Mammary microvascular endothelial cell (primary cell): Measurements from ENCODE around the gene CAPN10. TPM values are rescaled to one million over a fixed set of nuclear protein-coding genes. Genes with fewer than 3 reads are reported as not detected.

Source experiments
- total RNA-seq: library from RNA; depleted of rRNA; stranded (reverse); fragments of >200 nt; gene quantifications from 2 replicates; pipeline ENCODE4 v1.2.3, GENCODE V29; 2015

Gene CAPN10, protein sequence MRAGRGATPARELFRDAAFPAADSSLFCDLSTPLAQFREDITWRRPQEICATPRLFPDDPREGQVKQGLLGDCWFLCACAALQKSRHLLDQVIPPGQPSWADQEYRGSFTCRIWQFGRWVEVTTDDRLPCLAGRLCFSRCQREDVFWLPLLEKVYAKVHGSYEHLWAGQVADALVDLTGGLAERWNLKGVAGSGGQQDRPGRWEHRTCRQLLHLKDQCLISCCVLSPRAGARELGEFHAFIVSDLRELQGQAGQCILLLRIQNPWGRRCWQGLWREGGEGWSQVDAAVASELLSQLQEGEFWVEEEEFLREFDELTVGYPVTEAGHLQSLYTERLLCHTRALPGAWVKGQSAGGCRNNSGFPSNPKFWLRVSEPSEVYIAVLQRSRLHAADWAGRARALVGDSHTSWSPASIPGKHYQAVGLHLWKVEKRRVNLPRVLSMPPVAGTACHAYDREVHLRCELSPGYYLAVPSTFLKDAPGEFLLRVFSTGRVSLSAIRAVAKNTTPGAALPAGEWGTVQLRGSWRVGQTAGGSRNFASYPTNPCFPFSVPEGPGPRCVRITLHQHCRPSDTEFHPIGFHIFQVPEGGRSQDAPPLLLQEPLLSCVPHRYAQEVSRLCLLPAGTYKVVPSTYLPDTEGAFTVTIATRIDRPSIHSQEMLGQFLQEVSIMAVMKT
- 17.9 and 23.1 TPM in 2 replicates for total RNA-seq

DNA sequence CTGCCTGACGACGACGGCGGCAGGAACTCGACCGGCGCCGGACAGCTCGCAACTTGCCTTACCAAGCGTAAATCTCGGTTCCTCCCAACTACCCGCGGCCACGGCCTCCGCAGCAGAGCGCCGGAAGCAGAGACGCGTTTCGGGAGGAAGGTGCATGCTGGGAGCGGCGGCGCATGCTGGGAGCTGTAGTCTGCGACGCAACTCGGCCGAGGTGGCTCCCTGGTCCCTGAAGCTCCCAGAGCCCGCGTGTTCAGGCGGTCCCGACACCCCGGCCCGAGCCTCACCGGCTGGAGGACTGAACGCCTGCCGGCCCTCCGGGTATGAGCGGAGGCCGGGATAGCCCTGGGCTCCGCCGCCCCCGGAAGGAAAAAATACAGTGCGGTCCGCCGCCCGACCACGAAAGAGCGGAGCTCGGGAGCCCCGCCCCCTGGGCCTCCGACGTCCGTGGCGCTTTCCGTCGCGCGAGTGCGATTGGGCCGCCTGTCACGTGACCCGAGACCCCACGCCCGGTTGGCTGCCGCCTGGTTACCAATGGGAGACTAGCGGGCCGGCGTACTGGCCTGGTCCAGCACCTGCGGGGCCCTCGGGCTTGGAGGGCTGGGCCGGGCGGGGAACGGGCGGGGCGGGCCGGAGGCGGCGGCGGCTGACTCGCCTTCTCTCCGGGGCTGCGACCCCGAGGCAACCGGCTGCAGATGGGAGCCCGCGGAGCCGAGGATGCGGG, at the start of gene CAPN10:
Gene CAPN10 (plus strand): TSS at position 537 of the 721 bp plus-strand sequence. CDS start 178 bp downstream, at position 715.

GRCh38 chr2:240557808-240558207, 28.7 kb upstream of the CAPN10 start, which contains the start of gene ANKMY1:
Gene ANKMY1, minus strand, starts transcription at chr2:240557988. Its CDS starts 653 bp downstream, at chr2:240557335.

GRCh38 chr2:240560084-240560479, 26.5 kb upstream of the CAPN10 start, which contains the start of gene DUSP28:
Gene DUSP28, plus strand, starts transcription at chr2:240560357. Its CDS starts 328 bp downstream, at chr2:240560685.

DNA sequence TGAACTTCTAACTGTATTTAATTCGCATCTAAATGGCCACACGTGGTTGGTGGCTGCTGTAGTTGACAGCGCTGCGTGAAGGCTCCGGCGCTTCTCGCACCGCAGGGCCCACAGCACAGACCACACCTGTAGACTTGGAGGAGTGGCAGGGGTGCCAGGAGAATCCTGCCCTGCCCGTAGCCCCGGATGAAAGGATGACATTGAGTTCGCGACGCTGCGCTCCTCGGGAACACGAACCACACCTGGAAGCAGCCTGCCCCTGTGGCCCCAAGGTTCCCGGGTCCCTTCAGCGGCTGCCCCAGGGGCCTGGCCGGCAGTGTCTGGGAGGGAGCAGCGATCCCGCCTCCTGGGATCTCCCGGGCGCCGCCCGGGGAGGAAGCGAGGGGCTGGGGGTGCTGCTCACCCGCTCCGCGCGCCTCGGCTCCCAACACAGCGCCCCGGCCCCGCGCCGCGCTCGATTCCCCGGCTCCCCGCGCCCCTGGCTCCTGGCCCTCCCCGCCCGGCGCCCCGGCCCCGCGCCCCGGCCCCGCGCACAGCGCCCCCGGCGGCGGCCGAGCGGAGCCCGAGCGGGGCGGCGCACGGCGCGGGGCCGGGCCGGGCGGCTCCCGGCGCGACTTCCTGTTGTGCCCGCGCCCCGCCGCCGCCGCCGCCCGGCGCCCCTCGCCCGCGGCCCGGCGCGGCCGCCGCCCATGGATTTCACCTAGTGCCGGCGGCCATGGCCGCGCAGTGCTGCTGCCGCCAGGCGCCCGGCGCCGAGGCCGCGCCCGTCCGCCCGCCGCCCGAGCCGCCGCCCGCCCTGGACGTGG, 18.5 kb upstream of the CAPN10 start, which contains the start of gene RNPEPL1:
Gene RNPEPL1 (plus strand): TSS at position 613 of the 806 bp plus-strand sequence. CDS start 103 bp downstream, at position 716.

DNA sequence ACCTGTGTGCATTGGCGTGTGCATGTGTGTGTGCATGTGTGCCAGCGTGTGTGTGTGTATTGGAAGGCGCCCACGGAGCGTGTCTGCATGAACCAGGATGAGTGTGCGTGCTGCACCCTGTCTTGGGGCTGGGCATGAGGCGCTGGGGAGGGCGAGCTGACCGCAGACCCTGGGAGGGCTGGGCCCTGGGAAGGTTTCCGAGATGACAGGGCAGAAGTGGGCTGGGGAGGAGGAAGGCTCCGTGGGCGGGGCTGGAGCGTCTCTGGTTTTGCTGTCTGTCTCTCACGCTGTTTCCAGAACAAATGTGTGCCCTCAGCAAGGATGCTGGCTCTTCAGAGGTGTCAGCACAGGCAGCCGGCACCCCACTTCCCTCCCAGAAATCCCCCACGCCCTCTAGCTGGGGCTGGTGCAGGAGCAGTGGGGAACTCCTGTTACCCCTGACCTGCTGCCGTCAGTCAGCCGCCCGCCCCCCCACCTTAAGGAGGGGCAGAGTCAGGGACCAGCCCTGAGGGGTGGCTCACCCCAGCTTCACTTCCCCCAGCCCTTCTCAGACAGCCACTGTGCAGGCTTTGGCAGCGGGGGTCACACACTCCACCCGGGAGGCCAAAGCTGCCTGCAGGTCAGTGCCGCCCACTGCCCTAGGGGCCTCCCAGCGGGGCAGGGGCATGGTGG, 38.6 kb downstream of the CAPN10 start, which contains the start of gene GPR35:
Gene GPR35 (plus strand): TSS at position 531 of the 672 bp plus-strand sequence. CDS start 4,473 bp downstream, outside the sequence.

Other genes with a start within 250 kb of the CAPN10 start
- 28.7 and 33.0 TPM in 2 replicates for gene GPC1, start 151.1 kb upstream of the CAPN10 start, total RNA-seq
- 2.8 and 6.5 TPM in 2 replicates for gene ANKMY1, start 28.7 kb upstream of the CAPN10 start, total RNA-seq
- 2.3 and 3.5 TPM in 2 replicates for gene DUSP28, start 26.4 kb upstream of the CAPN10 start, total RNA-seq
- 51.2 and 63.3 TPM in 2 replicates for gene RNPEPL1, start 18.2 kb upstream of the CAPN10 start, total RNA-seq
- gene GPR35, start 38.7 kb downstream of the CAPN10 start, total RNA-seq, result 0.10 TPM in 1 of 2 replicates, not detected in the other
- gene AQP12B, start 96.2 kb downstream of the CAPN10 start, total RNA-seq, result not detected in 2 replicates
- gene AQP12A, start 105.1 kb downstream of the CAPN10 start, total RNA-seq, result not detected in 2 replicates
- gene KIF1A, start 233.5 kb downstream of the CAPN10 start, total RNA-seq, result 0.13 TPM in 1 of 2 replicates, not detected in the other